GM10266 (cell line): Measurements from ENCODE around the gene C1orf105.
"Not testable (repeated sequence)": the region's sequence is repeated elsewhere in the genome, so short reads cannot be mapped to it uniquely, and the experiment has no call there.

Experiments
- DNase-seq: peaks from one replicate; pipeline ENCODE4 v3.0.0; 2012; ENCODE audit errors: extremely low spot score
- CTCF ChIP-seq: IDR thresholded peaks from 2 replicates; pipeline ENCODE4 v1.5.1; 2012; ENCODE audit warnings: mild to moderate bottlenecking, low read depth; ENCODE audit not compliant: control insufficient read depth, insufficient read depth; ENCODE audit errors: missing control alignments

The C1orf105 gene

DNA sequence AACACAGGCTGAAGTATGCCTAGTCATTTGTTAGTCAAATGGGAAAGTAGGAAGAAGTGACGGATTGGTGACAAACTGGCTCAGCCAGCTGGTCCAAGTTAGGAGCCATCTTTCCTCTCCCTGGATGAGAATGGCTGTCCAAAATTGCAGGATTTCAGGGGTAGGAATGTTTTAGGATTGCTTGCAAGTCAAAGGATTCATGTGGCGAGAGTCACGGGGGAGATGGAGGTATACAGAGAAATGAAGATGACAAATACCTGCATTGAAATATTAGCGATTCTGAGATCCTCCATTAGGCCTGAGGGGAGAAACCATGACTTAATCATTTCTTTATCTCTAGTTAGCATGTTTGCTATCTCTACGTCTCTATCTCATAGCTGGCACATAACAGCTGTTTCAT lies 65.1 kb downstream of the C1orf105 start:
- TF ChIP-seq CTCF, result no peak
- DNase-seq, result no peak

GRCh38 chr1:172486805-172487454 lies 66.4 kb downstream of the C1orf105 start:
- DNase-seq, result no peak
- TF ChIP-seq CTCF, result no peak

DNA sequence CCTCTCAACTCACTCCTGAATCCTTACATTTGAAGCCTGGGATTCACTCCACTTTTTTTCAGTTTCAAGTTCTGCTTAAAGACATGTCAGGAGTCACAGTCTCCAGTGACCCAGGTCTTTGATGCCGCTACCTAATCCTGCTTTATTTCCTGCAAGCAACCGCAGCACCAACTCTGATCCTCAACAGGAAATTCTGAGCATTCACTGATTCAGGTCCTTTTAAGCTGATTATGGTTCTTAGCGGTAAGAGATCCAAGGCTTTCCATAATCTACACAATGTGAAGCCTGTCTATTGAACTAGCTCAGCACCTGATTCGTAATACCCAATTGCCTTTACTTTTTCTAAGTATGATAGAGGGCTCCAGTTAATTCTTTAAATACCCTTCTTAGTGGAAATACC lies 67.1 kb downstream of the C1orf105 start:
- TF ChIP-seq CTCF, result no peak

DNA sequence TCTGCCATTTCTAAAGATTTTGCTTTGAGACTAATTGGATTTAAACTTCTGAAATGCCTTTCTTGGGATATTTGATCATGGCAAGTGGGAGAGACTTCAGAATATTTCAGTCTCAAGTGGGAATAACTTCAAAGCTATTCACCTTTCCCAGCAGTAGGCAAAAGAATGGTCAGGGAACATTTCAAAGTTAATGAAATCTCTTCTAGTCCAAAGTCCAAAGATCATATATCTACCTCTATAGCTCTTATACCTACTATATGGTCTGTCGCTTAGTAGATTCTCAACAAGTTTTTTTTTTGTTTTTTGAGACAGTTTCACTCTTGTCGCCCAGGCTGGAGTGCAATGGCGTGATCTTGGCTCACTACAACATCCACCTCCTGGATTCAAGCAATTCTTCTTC lies 67.9 kb downstream of the C1orf105 start:
- no peak for TF ChIP-seq CTCF
- no peak for DNase-seq

More for the DNA sequence above, 67.1 kb downstream of the C1orf105 start:
- DNase-seq, result no peak

DNA sequence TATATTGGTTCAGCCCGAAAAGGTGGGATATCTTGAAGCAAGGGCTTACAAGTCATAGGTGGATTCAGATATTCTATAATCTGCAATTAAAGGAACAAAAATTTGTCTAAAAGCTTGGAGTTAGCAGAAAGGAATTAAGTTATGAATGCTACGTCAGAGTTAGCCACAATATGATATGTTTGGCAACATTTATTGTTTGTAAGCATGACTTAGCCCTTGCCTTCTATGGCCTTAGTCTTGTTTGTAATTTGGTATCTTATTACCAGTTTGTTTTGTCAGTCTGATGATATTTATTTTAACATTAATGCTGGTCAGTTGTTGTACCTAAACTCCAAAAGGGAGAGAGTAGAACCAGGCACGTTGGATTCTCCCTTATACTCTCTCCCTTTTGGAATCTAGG lies 69.4 kb downstream of the C1orf105 start:
- TF ChIP-seq CTCF, result no peak
- DNase-seq, result no peak

GRCh38 chr1:172492421-172492820 lies 71.9 kb downstream of the C1orf105 start:
- DNase-seq, result no peak
- no peak for TF ChIP-seq CTCF

DNA sequence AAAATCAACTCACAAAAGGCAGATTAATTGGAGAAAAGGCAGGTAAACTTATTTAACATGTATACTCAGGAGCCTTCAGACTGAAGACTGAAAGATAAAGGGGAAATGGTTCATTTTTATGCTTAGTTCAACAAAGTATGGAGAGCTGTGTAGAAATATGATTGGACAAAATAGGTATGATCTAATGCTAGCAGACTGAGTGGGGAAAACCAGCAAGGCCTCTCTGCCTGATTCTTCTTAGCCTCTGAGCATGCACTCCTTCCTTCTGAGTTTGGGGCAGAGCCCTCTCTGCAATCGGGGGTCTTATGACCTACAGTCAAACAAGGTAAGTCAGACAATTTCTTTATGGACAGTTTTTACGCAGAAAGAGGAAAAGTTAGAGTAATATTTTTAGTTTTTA lies 73.7 kb downstream of the C1orf105 start:
- DNase-seq, result no peak
- TF ChIP-seq CTCF, result no peak

DNA sequence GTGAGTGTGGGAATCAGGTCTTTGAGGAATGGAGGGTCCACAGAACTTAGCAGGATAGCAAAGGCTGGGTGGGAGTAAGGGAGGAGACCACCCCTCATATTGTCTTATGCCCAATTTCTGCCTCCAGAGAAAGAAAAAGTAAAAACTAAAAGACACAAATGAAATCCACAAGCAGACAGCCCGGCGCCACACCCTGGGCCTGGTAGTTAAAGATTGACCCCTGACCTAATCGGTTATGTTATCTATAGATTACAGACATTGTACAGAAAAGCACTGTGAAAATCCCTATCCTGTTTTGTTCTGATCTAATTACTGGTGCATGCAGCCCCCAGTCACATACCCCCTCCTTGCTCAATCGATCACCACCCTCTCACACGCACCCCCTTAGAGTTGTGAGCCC lies 75.6 kb downstream of the C1orf105 start:
- not testable (repeated sequence) for DNase-seq
